ENCODE results near the gene RHNO1.

GRCh38 chr12:2892246-2892645, 15.2 kb downstream of the RHNO1 start:
- TF ChIP-seq, protein P1, sequence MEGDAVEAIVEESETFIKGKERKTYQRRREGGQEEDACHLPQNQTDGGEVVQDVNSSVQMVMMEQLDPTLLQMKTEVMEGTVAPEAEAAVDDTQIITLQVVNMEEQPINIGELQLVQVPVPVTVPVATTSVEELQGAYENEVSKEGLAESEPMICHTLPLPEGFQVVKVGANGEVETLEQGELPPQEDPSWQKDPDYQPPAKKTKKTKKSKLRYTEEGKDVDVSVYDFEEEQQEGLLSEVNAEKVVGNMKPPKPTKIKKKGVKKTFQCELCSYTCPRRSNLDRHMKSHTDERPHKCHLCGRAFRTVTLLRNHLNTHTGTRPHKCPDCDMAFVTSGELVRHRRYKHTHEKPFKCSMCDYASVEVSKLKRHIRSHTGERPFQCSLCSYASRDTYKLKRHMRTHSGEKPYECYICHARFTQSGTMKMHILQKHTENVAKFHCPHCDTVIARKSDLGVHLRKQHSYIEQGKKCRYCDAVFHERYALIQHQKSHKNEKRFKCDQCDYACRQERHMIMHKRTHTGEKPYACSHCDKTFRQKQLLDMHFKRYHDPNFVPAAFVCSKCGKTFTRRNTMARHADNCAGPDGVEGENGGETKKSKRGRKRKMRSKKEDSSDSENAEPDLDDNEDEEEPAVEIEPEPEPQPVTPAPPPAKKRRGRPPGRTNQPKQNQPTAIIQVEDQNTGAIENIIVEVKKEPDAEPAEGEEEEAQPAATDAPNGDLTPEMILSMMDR (IDR thresholded peaks at IDR 0.05) = no peak
- TF ChIP-seq POLR2A (IDR thresholded peaks at IDR 0.05) = no peak
